A549 (cell line): ENCODE measurements around the gene ADK. TPM values are rescaled to one million over a fixed set of nuclear protein-coding genes. Genes with fewer than 3 reads are reported as not detected.
"Not testable (repeated sequence)": the region's sequence is repeated elsewhere in the genome, so short reads cannot be mapped to it uniquely, and the experiment has no call there.

Source experiments
- ATAC-seq, 2 experiments: fragments of 200-7000 bp in 1 of 2; fragments of >200 bp in 1 of 2; cut with Nextera tagmentation in 1 of 2; cut with Tn5 transposase in 1 of 2; 3 replicates each; pipeline versions ENCODE4 v1.8.0 to v1.9.1; 2018 to 2020; ENCODE audit warnings: mild to moderate bottlenecking in 1 of 2, moderate library complexity in 1 of 2
- CTCF ChIA-PET: fragments of 300-600 bp; sonication (Branson Sonifier 250); formaldehyde crosslinking; extraction: SDS; loops from one replicate; lab custom pipeline; 2021; ENCODE audit warnings: antibody characterized with exemption, inconsistent platforms; lab: Yijun Ruan, JAX
- POLR2A ChIA-PET: fragments of 350-600 bp; formaldehyde crosslinking; extraction: SDS; loops from one replicate; lab custom pipeline; 2021; ENCODE audit warnings: antibody characterized with exemption, inconsistent platforms; lab: Yijun Ruan, JAX
- DNase-seq, 2 experiments: peaks; one replicate each; pipeline versions ENCODE4 v3.0.0 to v3.0.0-alpha.2; 2011 to 2016; ENCODE audit warnings: low read depth in 1 of 2, low spot score in 1 of 2
- FAIRE-seq: peaks from 2 replicates; lab custom pipeline; 2011; peaks lifted over from hg19 to GRCh38; lab: Jason Lieb, UNC
- H3K27ac ChIP-seq, 2 experiments: fragments of >200 bp; sonication (Bioruptor Twin); formaldehyde crosslinking; 3 replicates each; pipeline ENCODE4 v1.5.1; 2016 to 2017
- H3K4me1 ChIP-seq: fragments of >200 bp; sonication (Bioruptor Twin); formaldehyde crosslinking; 3 replicates; pipeline ENCODE4 v1.6.1; 2016
- H3K4me2 ChIP-seq: fragments of >200 bp; sonication (Bioruptor Twin); formaldehyde crosslinking; 3 replicates; pipeline ENCODE4 v1.6.1; 2016
- H3K4me3 ChIP-seq: fragments of >200 bp; sonication (Bioruptor Twin); formaldehyde crosslinking; 3 replicates; pipeline ENCODE4 v1.5.1; 2016
- H3K9me3 ChIP-seq: fragments of >200 bp; sonication (Bioruptor Twin); formaldehyde crosslinking; 3 replicates; pipeline ENCODE4 v1.6.1; 2016
- BHLHE40 ChIP-seq: IDR thresholded peaks from 2 replicates; pipeline ENCODE4 v1.6.1; 2012; ENCODE audit warnings: low read depth, low read length, inconsistent platforms
- CHD2 ChIP-seq: fragments of 150-350 bp; IDR thresholded peaks from 2 replicates; pipeline ENCODE4 v1.6.1; 2014; ENCODE audit warnings: low read length; ENCODE audit not compliant: partially characterized antibody
- EHF ChIP-seq: fragments of 250-450 bp; sonication (Bioruptor Pico); IDR thresholded peaks from 2 replicates; pipeline ENCODE4 v1.5.0; 2020; ENCODE audit warnings: mild to moderate bottlenecking
- EHMT2 ChIP-seq: fragments of 200-600 bp; sonication (generic); IDR thresholded peaks from 2 replicates; pipeline ENCODE4 v1.6.1; 2016; ENCODE audit warnings: antibody characterized with exemption, low read depth, mild to moderate bottlenecking, moderate library complexity
- EP300 ChIP-seq, 2 experiments: fragments of >200 bp; sonication (Bioruptor Twin); formaldehyde crosslinking; IDR thresholded peaks; 2 replicates in 1 of 2; 3 replicates in 1 of 2; pipeline ENCODE4 v1.6.1; 2016 to 2017
- FOSL2 ChIP-seq, 2 experiments: fragments of 450-650 bp in 1 of 2; fragments of >200 bp in 1 of 2; sonication (Bioruptor Twin) in 1 of 2; formaldehyde crosslinking; IDR thresholded peaks; 2 replicates each; pipeline versions ENCODE4 v1.5.0 to v1.6.1; 2016 to 2020; ENCODE audit warnings: mild to moderate bottlenecking in 1 of 2, moderate library complexity in 1 of 2
- GATA3 ChIP-seq: IDR thresholded peaks from 2 replicates; pipeline ENCODE4 v1.6.1; 2012; ENCODE audit warnings: borderline replicate concordance
- HDAC2 ChIP-seq: fragments of 200-600 bp; sonication (generic); IDR thresholded peaks from 2 replicates; pipeline ENCODE4 v1.6.1; 2016
- KDM5A ChIP-seq: fragments of 200-600 bp; sonication (generic); IDR thresholded peaks from 2 replicates; pipeline ENCODE4 v1.6.1; 2016; ENCODE audit warnings: antibody characterized with exemption, mild to moderate bottlenecking
- MAFK ChIP-seq: fragments of 450-650 bp; IDR thresholded peaks from 2 replicates; pipeline ENCODE4 v1.6.1; 2014; ENCODE audit not compliant: partially characterized antibody
- NFE2L2 ChIP-seq: fragments of 150-350 bp; conservative IDR thresholded peaks from 2 replicates; pipeline ENCODE4 v1.6.1; 2014; ENCODE audit warnings: low read length
- NR3C1 ChIP-seq: fragments of >200 bp; sonication (Bioruptor Twin); formaldehyde crosslinking; IDR thresholded peaks from 3 replicates; pipeline ENCODE4 v1.6.1; 2017
- PHF8 ChIP-seq: fragments of 200-600 bp; sonication (generic); IDR thresholded peaks from 2 replicates; pipeline ENCODE4 v1.6.1; 2016; ENCODE audit warnings: low read depth, mild to moderate bottlenecking, antibody characterized with exemption, moderate library complexity, borderline replicate concordance
- POLR2A ChIP-seq: IDR thresholded peaks from 2 replicates; pipeline ENCODE4 v1.6.1; 2012; ENCODE audit warnings: mild to moderate bottlenecking, low read length
- RCOR1 ChIP-seq: fragments of 150-350 bp; IDR thresholded peaks from 2 replicates; pipeline ENCODE4 v1.6.1; 2014; ENCODE audit warnings: antibody characterized with exemption, low read length, low read depth
- SMC3 ChIP-seq: fragments of >200 bp; sonication (Bioruptor Twin); formaldehyde crosslinking; IDR thresholded peaks from 3 replicates; pipeline ENCODE4 v1.6.1; 2018; ENCODE audit warnings: inconsistent platforms
- ZC3H11A ChIP-seq: fragments of 450-650 bp; IDR thresholded peaks from 2 replicates; pipeline ENCODE4 v1.6.1; 2014; ENCODE audit warnings: antibody characterized with exemption, mild to moderate bottlenecking
- ZSCAN20 ChIP-seq: fragments of 250-450 bp; sonication (Bioruptor Pico); IDR thresholded peaks from 2 replicates; pipeline ENCODE4 v1.8.0; 2022; ENCODE audit warnings: mild to moderate bottlenecking, moderate library complexity
- WGBS: methylation state at CpG from one replicate; pipeline ENCODE4 v1.1.6; 2017; ENCODE audit errors: missing lambda C conversion rate; 5-methylcytosine and 5-hydroxymethylcytosine counted together
- polyA plus RNA-seq, 4 experiments: library from polyadenylated mRNA; depleted of rRNA in 3 of 4; stranded (reverse); fragments of >200 nt; fragmentation: RNase III in 1 of 4; extraction: RNeasy Plus Mini Kit Qiagen cat#74134 plus additional on column Dnase treatment in 1 of 4; gene quantifications; 2 replicates in 3 of 4; 3 replicates in 1 of 4; pipeline ENCODE4 v1.2.3, GENCODE V29; 2011 to 2017
- TF ChIP-seq, protein P1 (sequence below): IDR thresholded peaks from 2 replicates; pipeline ENCODE4 v1.6.1; 2012; ENCODE audit warnings: low read depth, borderline replicate concordance
- TF ChIP-seq, protein P2 (sequence below): fragments of >200 bp; sonication (Bioruptor Twin); formaldehyde crosslinking; IDR thresholded peaks from 2 replicates; pipeline ENCODE4 v1.6.1; 2016
- TF ChIP-seq, protein P3 (sequence below): fragments of 450-650 bp; IDR thresholded peaks from 2 replicates; pipeline ENCODE4 v1.6.1; 2014; ENCODE audit warnings: antibody characterized with exemption

Gene ADK
- polyA plus RNA-seq, 2 of the 4 experiments (the other 2 are of a cell fraction) = 35.8 to 40.7 TPM

DNA sequence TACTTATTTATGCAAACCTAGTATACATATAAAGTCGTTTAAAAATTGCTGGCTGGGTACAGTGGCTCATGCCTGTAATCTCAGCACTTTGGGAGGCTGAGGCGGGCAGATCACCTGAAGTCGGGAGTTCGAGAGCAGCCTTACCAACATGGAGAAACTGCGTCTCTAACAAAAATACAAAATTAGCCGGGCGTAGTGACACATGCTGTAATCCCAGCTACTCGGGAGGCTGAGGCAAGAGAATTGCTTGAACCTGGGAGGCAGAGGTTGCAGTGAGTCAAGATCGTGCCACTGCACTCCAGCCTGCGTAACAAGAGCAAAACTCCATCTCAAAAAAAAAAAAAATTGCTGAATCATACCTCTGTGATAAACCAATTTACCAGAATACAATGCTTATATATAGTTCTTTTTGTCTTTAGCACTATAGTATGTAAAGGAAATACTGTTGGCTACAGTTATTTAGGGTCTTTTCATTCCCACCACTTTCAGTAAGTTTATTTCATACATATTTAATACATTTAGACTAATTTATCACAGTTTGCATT lies 325.2 kb downstream of the ADK start:
- H3K4me3 ChIP-seq, FAIRE-seq, H3K9me3 ChIP-seq, DNase-seq, H3K4me2 ChIP-seq, ATAC-seq, POLR2A ChIA-PET, H3K4me1 ChIP-seq: not testable (repeated sequence)
- CTCF ChIA-PET = interaction anchor here (1.3 kb wide), 1 partner anchor 313 kb away, joined by 3 read pairs; no protein-coding TSS in a partner anchor
- peak overlapping the region; percentile 1 to 59; a peak in 3 of 6 replicates for H3K27ac ChIP-seq
- TF ChIP-seq MAFK = peak; percentile 82
- TF ChIP-seq NFE2L2 = 0 out of 2 replicates have a peak, but pooled peaks have one; percentile 45
- 90% methylated on average over 10 of the region's 10 CpGs for WGBS

DNA sequence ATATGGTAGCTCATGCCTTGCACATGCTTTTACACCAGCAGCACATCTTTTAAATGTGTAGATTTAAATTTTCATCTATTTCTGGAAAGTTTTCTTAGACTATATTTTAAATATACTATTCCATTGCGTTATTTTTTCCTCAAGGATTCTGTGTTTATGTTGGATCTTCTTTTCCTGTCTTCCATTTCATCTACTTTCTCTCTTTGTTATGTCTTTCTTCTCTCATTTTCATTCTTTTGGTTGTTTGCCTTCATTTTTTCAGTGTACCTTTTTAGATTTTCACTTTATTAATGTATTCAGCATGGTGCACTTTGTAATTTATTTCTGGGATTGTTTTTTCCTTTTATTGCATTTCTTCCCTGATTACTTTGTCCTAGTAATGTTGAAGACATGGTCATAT lies 329.8 kb downstream of the ADK start:
- ChIA-PET POLR2A (no interaction called here), CTCF (no interaction called here)
- Histone ChIP-seq H3K4me3 (no peak overlapping the region), H3K9me3 (no peaks in the 10 kb centered on the region), H3K27ac (no peak overlapping the region), H3K4me2 (no peak overlapping the region), H3K4me1 (peaks cover 8% of the 10 kb centered on the region; the same call in 1 of the 3 replicates)
- WGBS = 97% methylated on average over 1 of the region's 1 CpG
- TF ChIP-seq SMC3 (no peak), PHF8 (no peak), CHD2 (no peak), ZC3H11A (no peak)
- TF ChIP-seq, protein P1, sequence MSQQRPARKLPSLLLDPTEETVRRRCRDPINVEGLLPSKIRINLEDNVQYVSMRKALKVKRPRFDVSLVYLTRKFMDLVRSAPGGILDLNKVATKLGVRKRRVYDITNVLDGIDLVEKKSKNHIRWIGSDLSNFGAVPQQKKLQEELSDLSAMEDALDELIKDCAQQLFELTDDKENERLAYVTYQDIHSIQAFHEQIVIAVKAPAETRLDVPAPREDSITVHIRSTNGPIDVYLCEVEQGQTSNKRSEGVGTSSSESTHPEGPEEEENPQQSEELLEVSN = no peak
- DNase-seq (no peak), ATAC-seq (no peak), FAIRE-seq (no peak)

DNA sequence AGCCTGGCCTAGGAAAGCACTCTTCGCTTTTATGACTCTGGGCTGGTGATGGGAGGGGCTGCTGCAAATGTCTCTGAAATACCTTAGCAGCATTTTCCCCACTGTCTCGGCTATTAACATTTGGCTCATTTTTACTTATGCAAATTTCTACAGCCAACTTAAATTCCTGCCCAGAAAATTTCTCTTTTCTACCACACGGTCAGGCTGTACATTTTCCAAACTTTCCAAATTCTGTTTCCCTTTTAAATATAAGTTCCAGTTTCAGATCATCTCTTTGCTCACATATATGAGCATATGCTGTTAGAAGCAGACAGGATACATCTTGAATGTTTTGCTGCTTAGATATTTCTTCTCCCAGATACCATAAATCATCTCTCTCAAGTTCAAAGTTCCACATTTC lies 332.3 kb downstream of the ADK start:
- no peak for FAIRE-seq
- no peak overlapping the region for H3K4me2 ChIP-seq
- WGBS = 98% methylated on average over 3 of the region's 3 CpGs
- no peak for ATAC-seq
- H3K4me3 ChIP-seq = no peak overlapping the region
- H3K9me3 ChIP-seq = no peaks in the 10 kb centered on the region
- POLR2A ChIA-PET = no interaction called here
- no peaks in the 10 kb centered on the region for H3K4me1 ChIP-seq
- no peak for TF ChIP-seq EP300 (IDR thresholded peaks at IDR 0.05)
- no peak for TF ChIP-seq GATA3
- no peak overlapping the region for H3K27ac ChIP-seq
- DNase-seq = no peak
- CTCF ChIA-PET = no interaction called here

DNA sequence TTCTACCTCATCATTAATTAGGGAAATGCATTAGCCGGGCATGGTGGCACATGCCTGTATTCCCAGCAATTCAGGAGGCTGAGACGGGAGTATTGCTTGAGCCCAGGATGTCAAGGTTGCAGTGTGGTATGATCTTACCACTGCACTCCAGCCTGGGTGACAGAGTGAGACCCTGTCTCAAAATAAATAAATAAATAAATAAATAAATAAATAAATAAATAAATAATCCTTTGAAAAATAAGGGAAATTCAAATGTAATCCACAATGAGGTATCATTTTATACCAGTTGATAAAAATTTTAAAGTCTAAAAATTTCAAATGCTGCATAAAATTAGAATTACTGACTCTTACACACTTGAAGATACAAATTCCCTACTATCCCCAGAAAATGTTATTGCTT lies 334.3 kb downstream of the ADK start:
- FAIRE-seq (no peak), ATAC-seq (no peak), DNase-seq (no peak)
- TF ChIP-seq FOSL2 (IDR thresholded peaks at IDR 0.05) = no peak
- no peak for TF ChIP-seq FOSL2 (CRISPR knock-in tag; IDR thresholded peaks at IDR 0.05)
- TF ChIP-seq, protein P2, sequence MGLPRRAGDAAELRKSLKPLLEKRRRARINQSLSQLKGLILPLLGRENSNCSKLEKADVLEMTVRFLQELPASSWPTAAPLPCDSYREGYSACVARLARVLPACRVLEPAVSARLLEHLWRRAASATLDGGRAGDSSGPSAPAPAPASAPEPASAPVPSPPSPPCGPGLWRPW = no peak
- peak; percentile 94 for TF ChIP-seq ZC3H11A
- 92% methylated on average over 2 of the region's 2 CpGs for WGBS
- Histone ChIP-seq H3K4me1 (no peaks in the 10 kb centered on the region), H3K4me3 (no peak overlapping the region), H3K27ac (no peak overlapping the region), H3K4me2 (no peak overlapping the region), H3K9me3 (no peaks in the 10 kb centered on the region)
- CTCF ChIA-PET = no interaction called here
- POLR2A ChIA-PET = no interaction called here

DNA sequence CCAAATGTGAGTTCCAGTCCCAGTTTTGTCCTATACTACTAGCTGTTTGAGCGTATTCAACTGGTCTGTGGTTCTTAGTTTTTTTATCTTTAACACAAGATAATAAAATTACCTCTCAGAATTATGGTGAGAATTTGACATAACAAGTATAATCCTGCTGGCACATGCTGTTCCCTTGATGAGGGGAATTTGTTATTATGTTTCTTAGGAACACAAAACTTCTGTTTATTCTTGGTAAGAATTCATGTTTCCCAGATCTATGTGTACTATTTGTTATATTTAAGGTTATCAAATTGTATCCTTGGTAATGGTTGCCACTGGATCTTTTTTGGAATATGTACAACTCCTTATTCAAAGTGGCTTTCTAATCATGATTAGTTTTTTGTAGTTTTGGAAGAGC lies 335.6 kb downstream of the ADK start:
- ChIA-PET POLR2A (no interaction called here), CTCF (no interaction called here)
- no peak for DNase-seq
- Histone ChIP-seq H3K4me2 (no peak overlapping the region), H3K4me3 (no peak overlapping the region), H3K4me1 (no peaks in the 10 kb centered on the region), H3K9me3 (no peaks in the 10 kb centered on the region), H3K27ac (no peak overlapping the region)
- peak; percentile 7 for FAIRE-seq
- WGBS = 92% methylated on average over 1 of the region's 1 CpG
- ATAC-seq = no peak
- TF ChIP-seq POLR2A (no peak), RCOR1 (no peak), EP300 (IDR thresholded peaks at IDR 0.05) (no peak), BHLHE40 (no peak), EHF (no peak), EHMT2 (no peak), ZSCAN20 (no peak), GATA3 (no peak), NR3C1 (no peak), HDAC2 (no peak), CHD2 (no peak), PHF8 (no peak), MAFK (no peak), KDM5A (no peak)
- TF ChIP-seq, protein P3, sequence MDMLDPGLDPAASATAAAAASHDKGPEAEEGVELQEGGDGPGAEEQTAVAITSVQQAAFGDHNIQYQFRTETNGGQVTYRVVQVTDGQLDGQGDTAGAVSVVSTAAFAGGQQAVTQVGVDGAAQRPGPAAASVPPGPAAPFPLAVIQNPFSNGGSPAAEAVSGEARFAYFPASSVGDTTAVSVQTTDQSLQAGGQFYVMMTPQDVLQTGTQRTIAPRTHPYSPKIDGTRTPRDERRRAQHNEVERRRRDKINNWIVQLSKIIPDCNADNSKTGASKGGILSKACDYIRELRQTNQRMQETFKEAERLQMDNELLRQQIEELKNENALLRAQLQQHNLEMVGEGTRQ = no peak
- TF ChIP-seq, protein P2 = no peak
- TF ChIP-seq, protein P1 = no peak
